GM23338 (cell line): Measurements from ENCODE around the gene PREB. TPM values are rescaled to one million over a fixed set of nuclear protein-coding genes. Genes with fewer than 3 reads are reported as not detected.

Source experiments
- ATAC-seq: fragments of 200-7000 bp; cut with Tn5 transposase; 3 replicates; pipeline ENCODE4 v1.9.1; 2020
- DNase-seq: peaks from one replicate; pipeline ENCODE4 v3.0.0-alpha.2; 2015; ENCODE audit warnings: low spot score
- H2AFZ ChIP-seq: fragments of 200-600 bp; sonication (generic); 2 replicates; pipeline ENCODE4 v1.8.0; 2016; ENCODE audit warnings: antibody characterized with exemption, mild to moderate bottlenecking, moderate library complexity
- H3F3A ChIP-seq: fragments of 200-600 bp; sonication (generic); replicated peaks from 2 replicates; pipeline ENCODE4 v1.8.0; 2017; ENCODE audit warnings: antibody characterized with exemption, mixed run types, low read depth
- H3K27ac ChIP-seq: fragments of 200-600 bp; sonication (generic); 2 replicates; pipeline ENCODE4 v1.6.1; 2016; ENCODE audit warnings: low read depth
- H3K27me3 ChIP-seq: fragments of 200-600 bp; sonication (generic); 2 replicates; pipeline ENCODE4 v1.8.0; 2016; ENCODE audit warnings: mild to moderate bottlenecking, mixed run types, moderate library complexity; ENCODE audit not compliant: insufficient read depth
- H3K36me3 ChIP-seq: fragments of 200-600 bp; sonication (generic); 2 replicates; pipeline ENCODE4 v1.8.0; 2016; ENCODE audit warnings: mild to moderate bottlenecking; ENCODE audit not compliant: insufficient read depth
- H3K4me1 ChIP-seq: fragments of 200-600 bp; sonication (generic); 2 replicates; pipeline ENCODE4 v1.8.0; 2016; ENCODE audit warnings: mild to moderate bottlenecking, moderate library complexity; ENCODE audit not compliant: insufficient read depth
- H3K4me2 ChIP-seq: fragments of 200-600 bp; sonication (generic); 2 replicates; pipeline ENCODE4 v1.7.1; 2017; ENCODE audit warnings: mixed run types
- H3K4me3 ChIP-seq: fragments of 200-600 bp; sonication (generic); 2 replicates; pipeline ENCODE4 v1.6.1; 2016; ENCODE audit warnings: mixed run types
- H3K79me2 ChIP-seq: fragments of 200-600 bp; sonication (generic); replicated peaks from 2 replicates; pipeline ENCODE4 v1.8.0; 2017; ENCODE audit warnings: mild to moderate bottlenecking; ENCODE audit not compliant: insufficient read depth
- H3K9me2 ChIP-seq: fragments of 200-600 bp; sonication (generic); 2 replicates; pipeline ENCODE4 v1.8.0; 2017; ENCODE audit not compliant: insufficient read depth
- H4K20me1 ChIP-seq: fragments of 200-600 bp; sonication (generic); replicated peaks from 2 replicates; pipeline ENCODE4 v1.8.0; 2017; ENCODE audit warnings: mild to moderate bottlenecking; ENCODE audit not compliant: insufficient read depth
- H3K27ac Mint-ChIP-seq: 2 replicates; pipeline ENCODE4 v1.8.0; 2020; ENCODE audit warnings: inconsistent platforms, mild to moderate bottlenecking, moderate library complexity, mixed read lengths
- H3K27me3 Mint-ChIP-seq: 3 replicates; pipeline ENCODE4 v1.8.0; 2022; ENCODE audit warnings: low read depth, mild to moderate bottlenecking, moderate library complexity, mixed read lengths, inconsistent platforms; ENCODE audit not compliant: insufficient read depth, poor library complexity
- H3K36me3 Mint-ChIP-seq: 3 replicates; pipeline ENCODE4 v1.8.0; 2021; ENCODE audit warnings: low read depth, mild to moderate bottlenecking, inconsistent platforms, moderate library complexity, mixed read lengths
- H3K4me1 Mint-ChIP-seq: 3 replicates; pipeline ENCODE4 v1.8.0; 2020; ENCODE audit warnings: mild to moderate bottlenecking, inconsistent platforms, mixed read lengths
- H3K4me3 Mint-ChIP-seq: 3 replicates; pipeline ENCODE4 v1.8.0; 2021; ENCODE audit warnings: moderate library complexity, mild to moderate bottlenecking, inconsistent platforms, mixed read lengths
- H3K9me3 Mint-ChIP-seq: 3 replicates; pipeline ENCODE4 v1.8.0; 2020; ENCODE audit warnings: moderate library complexity, mild to moderate bottlenecking, inconsistent platforms, mixed read lengths
- CREB1 ChIP-seq: fragments of 250-450 bp; sonication (Bioruptor Pico); IDR thresholded peaks from 2 replicates; pipeline ENCODE4 v1.5.0; 2020; ENCODE audit warnings: low read depth, mild to moderate bottlenecking, moderate library complexity
- EZH2 ChIP-seq: fragments of 200-600 bp; sonication (generic); IDR thresholded peaks from one replicate; pipeline ENCODE4 v1.8.0; 2017; ENCODE audit warnings: antibody characterized with exemption, mild to moderate bottlenecking, low read depth; ENCODE audit not compliant: unreplicated experiment
- JUNB ChIP-seq: IDR thresholded peaks from one replicate; pipeline ENCODE4 v1.6.1; 2016; ENCODE audit warnings: antibody characterized with exemption; ENCODE audit not compliant: unreplicated experiment
- POLR2AphosphoS5 ChIP-seq: IDR thresholded peaks from 2 replicates; pipeline ENCODE4 v1.6.1; 2016; ENCODE audit warnings: antibody characterized with exemption, low read depth
- STAT1 ChIP-seq: IDR thresholded peaks from one replicate; pipeline ENCODE4 v1.6.1; 2016; ENCODE audit warnings: antibody characterized with exemption; ENCODE audit not compliant: unreplicated experiment
- ZNF114 ChIP-seq: fragments of 250-450 bp; sonication (Bioruptor Pico); IDR thresholded peaks from 2 replicates; pipeline ENCODE4 v1.5.0; 2020; ENCODE audit warnings: mild to moderate bottlenecking, moderate library complexity
- ZNF331 ChIP-seq: fragments of 250-450 bp; sonication (Bioruptor Pico); IDR thresholded peaks from 2 replicates; pipeline ENCODE4 v1.5.0; 2020; ENCODE audit warnings: low read depth, mild to moderate bottlenecking, moderate library complexity
- polyA plus RNA-seq: library from polyadenylated mRNA; unstranded; fragments of >200 nt; fragmentation: Nextera tagmentation; extraction: Ambion mirVana; gene quantifications from 2 replicates; pipeline ENCODE4 v1.2.1, GENCODE V29; 2016
- total RNA-seq: library from RNA; depleted of rRNA; stranded (reverse); fragments of >200 nt; shearing (Covaris generic); gene quantifications from 2 replicates; pipeline ENCODE4 v1.2.3, GENCODE V29; 2014
- TF ChIP-seq, protein P1 (sequence below): IDR thresholded peaks from 2 replicates; pipeline ENCODE4 v1.6.1; 2016; ENCODE audit warnings: antibody characterized with exemption
- TF ChIP-seq, protein P2 (sequence below): fragments of 250-450 bp; sonication (Bioruptor Pico); IDR thresholded peaks from 2 replicates; pipeline ENCODE4 v1.5.0; 2020; ENCODE audit warnings: mild to moderate bottlenecking, moderate library complexity

PREB gene
- total and polyA plus RNA-seq, 2 experiments from 2014 or later, result 41.2 to 79.7 TPM

DNA sequence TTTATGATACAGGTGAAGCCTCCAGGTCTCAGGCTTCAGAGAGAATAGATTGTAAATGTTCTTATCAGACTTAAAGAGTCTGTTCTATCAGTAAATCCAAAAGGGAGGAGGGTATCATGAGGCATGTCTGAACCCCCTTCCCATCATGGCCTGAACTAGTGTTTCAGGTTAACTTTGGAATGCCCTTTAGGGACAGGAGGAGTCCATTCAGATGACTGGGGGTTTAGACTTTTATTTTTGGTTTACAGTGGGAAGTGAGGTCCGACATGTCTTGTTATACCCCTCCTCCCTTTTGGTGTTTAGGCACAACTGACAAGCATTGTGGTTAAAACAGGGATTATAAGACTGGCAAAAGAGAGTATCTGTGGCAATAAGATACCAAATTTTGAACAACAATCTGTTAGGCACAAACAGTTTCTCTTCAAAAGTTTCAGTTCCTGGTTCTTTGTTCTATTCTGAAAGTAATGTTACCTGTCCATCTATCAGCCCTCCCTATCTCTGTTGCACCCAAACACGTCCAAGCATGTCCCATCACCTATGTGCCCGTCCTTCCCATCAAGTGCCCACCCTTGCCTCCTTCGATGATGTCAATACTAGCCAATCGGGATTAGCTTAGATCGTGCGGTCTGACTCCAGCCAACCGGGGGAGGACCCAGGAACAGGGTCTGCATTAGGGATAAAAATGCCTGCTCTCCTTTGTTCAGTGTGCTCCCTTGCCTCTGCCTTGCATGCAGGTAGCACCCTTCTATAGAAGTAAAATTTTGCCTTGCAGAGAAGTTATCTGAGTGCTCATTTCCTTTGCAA, 30.7 kb upstream of the PREB start:
- Mint-ChIP-seq H3K27ac (no peak overlapping the region), H3K4me1 (peaks cover 7% of the 10 kb centered on the region; the same call in 2 of the 3 replicates), H3K36me3 (peaks cover 7% of the 10 kb centered on the region; the same call in 2 of the 3 replicates), H3K9me3 (peaks cover 9% of the 10 kb centered on the region; the same call in 2 of the 3 replicates), H3K4me3 (no peak overlapping the region), H3K27me3 (no peaks in the 10 kb centered on the region)
- Histone ChIP-seq H3K36me3 (no peaks in the 10 kb centered on the region), H3K27ac (no peak overlapping the region), H3K4me2 (no peak overlapping the region), H4K20me1 (no peaks in the 10 kb centered on the region), H3K27me3 (no peaks in the 10 kb centered on the region), H3K4me1 (no peaks in the 10 kb centered on the region; the same call in 1 of the 2 replicates), H3K79me2 (no peaks in the 10 kb centered on the region), H2AFZ (peak overlapping the region; percentile 59; the same call in 1 of the 2 replicates), H3K9me2 (no peaks in the 10 kb centered on the region), H3F3A (no peaks in the 10 kb centered on the region), H3K4me3 (no peak overlapping the region)
- 0 out of 3 replicates have a peak, but pooled peaks have one; percentile 10 for ATAC-seq
- no peak for TF ChIP-seq JUNB
- TF ChIP-seq, protein P1, sequence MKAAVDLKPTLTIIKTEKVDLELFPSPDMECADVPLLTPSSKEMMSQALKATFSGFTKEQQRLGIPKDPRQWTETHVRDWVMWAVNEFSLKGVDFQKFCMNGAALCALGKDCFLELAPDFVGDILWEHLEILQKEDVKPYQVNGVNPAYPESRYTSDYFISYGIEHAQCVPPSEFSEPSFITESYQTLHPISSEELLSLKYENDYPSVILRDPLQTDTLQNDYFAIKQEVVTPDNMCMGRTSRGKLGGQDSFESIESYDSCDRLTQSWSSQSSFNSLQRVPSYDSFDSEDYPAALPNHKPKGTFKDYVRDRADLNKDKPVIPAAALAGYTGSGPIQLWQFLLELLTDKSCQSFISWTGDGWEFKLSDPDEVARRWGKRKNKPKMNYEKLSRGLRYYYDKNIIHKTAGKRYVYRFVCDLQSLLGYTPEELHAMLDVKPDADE, result no peak
- no peak for TF ChIP-seq POLR2AphosphoS5
- no peak for TF ChIP-seq STAT1
- TF ChIP-seq ZNF114 (CRISPR knock-in tag), result no peak
- TF ChIP-seq EZH2, result no peak
- no peak for TF ChIP-seq CREB1 (CRISPR knock-in tag)
- TF ChIP-seq, protein P2, sequence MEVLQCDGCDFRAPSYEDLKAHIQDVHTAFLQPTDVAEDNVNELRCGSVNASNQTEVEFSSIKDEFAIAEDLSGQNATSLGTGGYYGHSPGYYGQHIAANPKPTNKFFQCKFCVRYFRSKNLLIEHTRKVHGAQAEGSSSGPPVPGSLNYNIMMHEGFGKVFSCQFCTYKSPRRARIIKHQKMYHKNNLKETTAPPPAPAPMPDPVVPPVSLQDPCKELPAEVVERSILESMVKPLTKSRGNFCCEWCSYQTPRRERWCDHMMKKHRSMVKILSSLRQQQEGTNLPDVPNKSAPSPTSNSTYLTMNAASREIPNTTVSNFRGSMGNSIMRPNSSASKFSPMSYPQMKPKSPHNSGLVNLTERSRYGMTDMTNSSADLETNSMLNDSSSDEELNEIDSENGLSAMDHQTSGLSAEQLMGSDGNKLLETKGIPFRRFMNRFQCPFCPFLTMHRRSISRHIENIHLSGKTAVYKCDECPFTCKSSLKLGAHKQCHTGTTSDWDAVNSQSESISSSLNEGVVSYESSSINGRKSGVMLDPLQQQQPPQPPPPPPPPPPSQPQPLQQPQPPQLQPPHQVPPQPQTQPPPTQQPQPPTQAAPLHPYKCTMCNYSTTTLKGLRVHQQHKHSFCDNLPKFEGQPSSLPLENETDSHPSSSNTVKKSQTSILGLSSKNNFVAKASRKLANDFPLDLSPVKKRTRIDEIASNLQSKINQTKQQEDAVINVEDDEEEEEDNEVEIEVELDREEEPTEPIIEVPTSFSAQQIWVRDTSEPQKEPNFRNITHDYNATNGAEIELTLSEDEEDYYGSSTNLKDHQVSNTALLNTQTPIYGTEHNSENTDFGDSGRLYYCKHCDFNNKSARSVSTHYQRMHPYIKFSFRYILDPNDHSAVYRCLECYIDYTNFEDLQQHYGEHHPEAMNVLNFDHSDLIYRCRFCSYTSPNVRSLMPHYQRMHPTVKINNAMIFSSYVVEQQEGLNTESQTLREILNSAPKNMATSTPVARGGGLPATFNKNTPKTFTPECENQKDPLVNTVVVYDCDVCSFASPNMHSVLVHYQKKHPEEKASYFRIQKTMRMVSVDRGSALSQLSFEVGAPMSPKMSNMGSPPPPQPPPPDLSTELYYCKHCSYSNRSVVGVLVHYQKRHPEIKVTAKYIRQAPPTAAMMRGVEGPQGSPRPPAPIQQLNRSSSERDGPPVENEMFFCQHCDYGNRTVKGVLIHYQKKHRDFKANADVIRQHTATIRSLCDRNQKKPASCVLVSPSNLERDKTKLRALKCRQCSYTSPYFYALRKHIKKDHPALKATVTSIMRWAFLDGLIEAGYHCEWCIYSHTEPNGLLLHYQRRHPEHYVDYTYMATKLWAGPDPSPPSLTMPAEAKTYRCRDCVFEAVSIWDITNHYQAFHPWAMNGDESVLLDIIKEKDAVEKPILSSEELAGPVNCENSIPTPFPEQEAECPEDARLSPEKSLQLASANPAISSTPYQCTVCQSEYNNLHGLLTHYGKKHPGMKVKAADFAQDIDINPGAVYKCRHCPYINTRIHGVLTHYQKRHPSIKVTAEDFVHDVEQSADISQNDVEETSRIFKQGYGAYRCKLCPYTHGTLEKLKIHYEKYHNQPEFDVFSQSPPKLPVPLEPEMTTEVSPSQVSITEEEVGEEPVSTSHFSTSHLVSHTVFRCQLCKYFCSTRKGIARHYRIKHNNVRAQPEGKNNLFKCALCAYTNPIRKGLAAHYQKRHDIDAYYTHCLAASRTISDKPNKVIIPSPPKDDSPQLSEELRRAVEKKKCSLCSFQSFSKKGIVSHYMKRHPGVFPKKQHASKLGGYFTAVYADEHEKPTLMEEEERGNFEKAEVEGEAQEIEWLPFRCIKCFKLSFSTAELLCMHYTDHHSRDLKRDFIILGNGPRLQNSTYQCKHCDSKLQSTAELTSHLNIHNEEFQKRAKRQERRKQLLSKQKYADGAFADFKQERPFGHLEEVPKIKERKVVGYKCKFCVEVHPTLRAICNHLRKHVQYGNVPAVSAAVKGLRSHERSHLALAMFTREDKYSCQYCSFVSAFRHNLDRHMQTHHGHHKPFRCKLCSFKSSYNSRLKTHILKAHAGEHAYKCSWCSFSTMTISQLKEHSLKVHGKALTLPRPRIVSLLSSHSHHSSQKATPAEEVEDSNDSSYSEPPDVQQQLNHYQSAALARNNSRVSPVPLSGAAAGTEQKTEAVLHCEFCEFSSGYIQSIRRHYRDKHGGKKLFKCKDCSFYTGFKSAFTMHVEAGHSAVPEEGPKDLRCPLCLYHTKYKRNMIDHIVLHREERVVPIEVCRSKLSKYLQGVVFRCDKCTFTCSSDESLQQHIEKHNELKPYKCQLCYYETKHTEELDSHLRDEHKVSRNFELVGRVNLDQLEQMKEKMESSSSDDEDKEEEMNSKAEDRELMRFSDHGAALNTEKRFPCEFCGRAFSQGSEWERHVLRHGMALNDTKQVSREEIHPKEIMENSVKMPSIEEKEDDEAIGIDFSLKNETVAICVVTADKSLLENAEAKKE (CRISPR knock-in tag), result no peak
- TF ChIP-seq ZNF331 (CRISPR knock-in tag), result no peak
- DNase-seq, result no peak
